Chondrocyte (in vitro differentiated cells): ENCODE results near the gene GLB1L2. TPM values are rescaled to one million over a fixed set of nuclear protein-coding genes. Genes with fewer than 3 reads are reported as not detected.

Experiments
- DNase-seq: peaks from one replicate; pipeline ENCODE4 v3.0.0; 2021; ENCODE audit warnings: mixed read lengths, low spot score
- H3K27ac Mint-ChIP-seq: one replicate; pipeline ENCODE4 v1.8.0; 2021; ENCODE audit warnings: mild to moderate bottlenecking, moderate library complexity, mixed read lengths; ENCODE audit not compliant: unreplicated experiment
- H3K27me3 Mint-ChIP-seq: 2 replicates; pipeline ENCODE4 v1.8.0; 2021; ENCODE audit warnings: low read depth, mixed read lengths
- H3K36me3 Mint-ChIP-seq: 2 replicates; pipeline ENCODE4 v1.8.0; 2021; ENCODE audit warnings: low read depth, mixed read lengths
- H3K4me1 Mint-ChIP-seq: 2 replicates; pipeline ENCODE4 v1.8.0; 2021; ENCODE audit warnings: low read depth, mild to moderate bottlenecking, mixed read lengths
- H3K4me3 Mint-ChIP-seq: one replicate; pipeline ENCODE4 v1.8.0; 2021; ENCODE audit warnings: mild to moderate bottlenecking, moderate library complexity, mixed read lengths; ENCODE audit not compliant: unreplicated experiment
- H3K9me3 Mint-ChIP-seq: 2 replicates; pipeline ENCODE4 v1.8.0; 2021; ENCODE audit warnings: low read depth, mixed read lengths
- total RNA-seq: library from RNA; stranded (reverse); gene quantifications from 3 replicates; pipeline ENCODE4 v1.2.1, GENCODE V29; 2021
- TF ChIP-seq, protein P1 (sequence below): fragments of 200-600 bp; sonication (generic); IDR thresholded peaks from 2 replicates; pipeline ENCODE4 v1.5.0; 2021; ENCODE audit warnings: antibody characterized with exemption, mild to moderate bottlenecking, moderate library complexity

GLB1L2 gene
- total RNA-seq, 1 donor from 2014 or later, result 0.35 TPM

DNA sequence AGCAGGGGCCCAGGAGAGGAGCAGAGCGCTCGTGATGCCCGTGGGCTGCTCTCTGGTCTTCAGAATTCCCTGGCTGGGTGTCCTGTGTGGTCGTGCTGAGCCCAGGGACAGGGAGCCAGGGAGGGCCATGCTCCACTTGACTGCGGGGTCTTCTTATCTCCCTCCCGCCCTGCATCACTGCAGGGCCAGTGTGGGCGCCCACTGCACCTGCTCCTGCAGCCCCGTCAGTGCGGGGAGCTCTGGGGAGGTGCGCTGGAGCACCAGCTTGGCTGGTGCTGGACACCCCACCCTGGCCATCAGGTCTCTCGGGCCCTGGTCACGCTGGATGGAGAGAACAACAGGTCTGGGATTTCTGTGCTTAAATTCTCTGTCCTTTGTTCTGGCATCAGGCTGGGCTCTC is 48.4 kb downstream of the GLB1L2 start:
- Mint-ChIP-seq H3K27ac (no peak overlapping the region), H3K4me1 (no peaks in the 10 kb centered on the region), H3K9me3 (no peaks in the 10 kb centered on the region), H3K36me3 (no peaks in the 10 kb centered on the region), H3K27me3 (peaks cover 10% of the 10 kb centered on the region), H3K4me3 (no peak overlapping the region)
- TF ChIP-seq, protein P1, sequence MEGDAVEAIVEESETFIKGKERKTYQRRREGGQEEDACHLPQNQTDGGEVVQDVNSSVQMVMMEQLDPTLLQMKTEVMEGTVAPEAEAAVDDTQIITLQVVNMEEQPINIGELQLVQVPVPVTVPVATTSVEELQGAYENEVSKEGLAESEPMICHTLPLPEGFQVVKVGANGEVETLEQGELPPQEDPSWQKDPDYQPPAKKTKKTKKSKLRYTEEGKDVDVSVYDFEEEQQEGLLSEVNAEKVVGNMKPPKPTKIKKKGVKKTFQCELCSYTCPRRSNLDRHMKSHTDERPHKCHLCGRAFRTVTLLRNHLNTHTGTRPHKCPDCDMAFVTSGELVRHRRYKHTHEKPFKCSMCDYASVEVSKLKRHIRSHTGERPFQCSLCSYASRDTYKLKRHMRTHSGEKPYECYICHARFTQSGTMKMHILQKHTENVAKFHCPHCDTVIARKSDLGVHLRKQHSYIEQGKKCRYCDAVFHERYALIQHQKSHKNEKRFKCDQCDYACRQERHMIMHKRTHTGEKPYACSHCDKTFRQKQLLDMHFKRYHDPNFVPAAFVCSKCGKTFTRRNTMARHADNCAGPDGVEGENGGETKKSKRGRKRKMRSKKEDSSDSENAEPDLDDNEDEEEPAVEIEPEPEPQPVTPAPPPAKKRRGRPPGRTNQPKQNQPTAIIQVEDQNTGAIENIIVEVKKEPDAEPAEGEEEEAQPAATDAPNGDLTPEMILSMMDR, result no peak
- no peak for DNase-seq

DNA sequence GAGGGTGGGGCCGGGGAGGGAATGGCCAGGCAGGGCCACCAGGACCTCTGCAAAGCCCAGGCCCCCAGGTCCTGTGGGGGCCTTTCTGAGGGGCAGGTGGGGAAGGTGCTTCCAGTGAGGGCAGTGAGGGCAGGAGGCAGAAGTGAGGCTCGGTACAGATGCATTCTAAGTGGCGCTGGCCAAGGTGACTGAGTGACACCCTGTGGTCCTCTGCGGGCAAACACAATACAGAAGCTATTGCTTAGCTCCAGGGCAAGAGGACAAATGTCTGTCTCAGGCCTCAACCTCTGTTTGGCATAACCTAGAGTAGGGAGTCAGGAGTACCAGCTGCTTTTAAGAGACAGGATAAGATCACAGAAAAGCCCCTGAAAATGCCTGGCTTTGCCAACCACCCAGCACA is 49.0 kb downstream of the GLB1L2 start:
- no peak for DNase-seq
- H3K27ac Mint-ChIP-seq, result no peak overlapping the region
- TF ChIP-seq, protein P1, result no peak
- no peaks in the 10 kb centered on the region for H3K4me1 Mint-ChIP-seq
- H3K9me3 Mint-ChIP-seq, result no peaks in the 10 kb centered on the region
- H3K4me3 Mint-ChIP-seq, result no peak overlapping the region
- H3K36me3 Mint-ChIP-seq, result no peaks in the 10 kb centered on the region
- H3K27me3 Mint-ChIP-seq, result peaks cover 11% of the 10 kb centered on the region

DNA sequence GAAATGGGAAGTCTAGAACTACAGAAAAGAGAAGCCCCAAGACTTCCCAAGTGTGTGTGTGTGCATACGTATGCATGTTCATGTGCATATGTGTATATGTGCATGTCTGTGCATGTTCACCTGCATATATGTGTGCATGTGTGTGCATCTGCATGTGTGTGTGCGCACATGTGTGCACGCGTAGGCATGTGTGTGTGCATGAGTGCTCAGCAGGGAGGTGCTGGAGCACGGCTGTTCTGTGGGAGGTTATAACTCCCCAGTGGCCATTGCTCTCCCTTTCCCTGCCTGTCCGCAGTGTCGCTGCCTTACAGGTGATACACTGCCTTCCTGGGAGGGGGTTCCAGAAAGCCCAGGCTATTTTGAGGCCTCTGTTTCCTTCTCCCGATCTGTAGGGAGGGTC is 50.5 kb downstream of the GLB1L2 start:
- DNase-seq, result no peak
- Mint-ChIP-seq H3K4me3 (no peak overlapping the region), H3K4me1 (no peaks in the 10 kb centered on the region), H3K9me3 (no peaks in the 10 kb centered on the region), H3K27ac (no peak overlapping the region), H3K27me3 (peaks cover 17% of the 10 kb centered on the region), H3K36me3 (no peaks in the 10 kb centered on the region)
- TF ChIP-seq, protein P1, result no peak

DNA sequence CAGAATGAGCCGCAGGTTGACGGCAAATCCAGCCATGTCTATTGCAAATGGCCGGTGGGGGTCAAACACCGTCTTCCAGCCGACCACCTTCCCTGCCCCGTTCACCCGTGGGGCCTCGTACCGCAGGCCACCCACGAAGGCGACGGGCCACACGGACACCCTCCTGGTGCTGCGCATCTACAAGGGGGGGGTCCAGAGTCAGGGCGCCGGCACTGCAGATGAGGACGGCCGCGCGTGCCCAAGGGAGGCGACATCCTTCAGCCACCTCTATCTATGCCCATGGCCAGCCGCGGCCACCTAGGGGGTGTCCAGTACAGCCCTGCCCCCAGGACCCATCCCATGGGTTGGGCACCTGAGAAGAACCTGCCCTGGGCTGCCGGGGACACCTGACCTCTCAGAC is 51.0 kb downstream of the GLB1L2 start:
- DNase-seq, result no peak
- no peaks in the 10 kb centered on the region for H3K9me3 Mint-ChIP-seq
- no peaks in the 10 kb centered on the region for H3K4me1 Mint-ChIP-seq
- TF ChIP-seq, protein P1, result no peak
- no peak overlapping the region for H3K4me3 Mint-ChIP-seq
- H3K27me3 Mint-ChIP-seq, result peaks cover 11% of the 10 kb centered on the region
- no peaks in the 10 kb centered on the region for H3K36me3 Mint-ChIP-seq
- H3K27ac Mint-ChIP-seq, result no peak overlapping the region

DNA sequence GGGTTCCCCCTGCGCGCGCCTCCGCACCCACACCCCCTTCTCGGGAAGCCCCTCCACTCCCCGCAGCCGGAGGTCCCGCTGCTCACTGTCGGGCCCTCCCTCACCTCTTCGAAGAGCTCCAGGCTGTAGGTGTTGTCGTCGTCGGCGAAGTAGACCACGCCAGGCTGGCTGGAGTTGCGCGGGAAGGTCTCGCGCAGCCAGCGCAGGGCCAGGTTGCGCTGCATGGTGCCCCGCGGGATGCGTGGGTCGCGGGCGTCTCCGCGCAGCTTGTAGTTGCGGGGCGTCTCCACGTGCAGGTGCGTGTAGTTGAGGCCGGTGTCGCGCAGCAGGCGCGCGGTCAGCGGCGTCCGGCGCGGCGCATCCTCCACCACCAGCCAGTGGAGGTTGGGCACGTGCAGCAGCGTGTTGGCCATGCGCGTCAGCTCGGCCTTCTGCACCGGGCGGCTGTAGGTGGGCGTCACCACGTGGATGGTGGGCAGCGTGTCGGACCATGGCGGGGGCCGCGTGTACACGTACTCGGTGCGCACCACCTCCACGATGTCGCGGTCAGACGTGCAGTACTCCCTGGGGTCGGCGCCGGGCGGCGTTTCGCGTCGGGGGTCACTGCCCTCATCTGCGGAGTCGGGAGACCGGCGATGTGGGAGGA is 51.9 kb downstream of the GLB1L2 start:
- Mint-ChIP-seq H3K27ac (no peak overlapping the region), H3K9me3 (no peaks in the 10 kb centered on the region), H3K4me3 (no peak overlapping the region), H3K36me3 (no peaks in the 10 kb centered on the region), H3K27me3 (peaks cover 7% of the 10 kb centered on the region), H3K4me1 (no peaks in the 10 kb centered on the region)
- no peak for DNase-seq
- TF ChIP-seq, protein P1, result no peak
